HG02763 (cell line): ENCODE measurements around the gene TRPM7.
"Not testable (repeated sequence)": the region's sequence is repeated elsewhere in the genome, so short reads cannot be mapped to it uniquely, and the experiment has no call there.

Source experiments
- ATAC-seq: cut with Tn5 transposase; IDR thresholded peaks from one replicate; pipeline ENCODE4 v1.9.1; 2021; ENCODE audit warnings: mild to moderate bottlenecking, moderate library complexity; ENCODE audit not compliant: unreplicated experiment

TRPM7 gene, protein sequence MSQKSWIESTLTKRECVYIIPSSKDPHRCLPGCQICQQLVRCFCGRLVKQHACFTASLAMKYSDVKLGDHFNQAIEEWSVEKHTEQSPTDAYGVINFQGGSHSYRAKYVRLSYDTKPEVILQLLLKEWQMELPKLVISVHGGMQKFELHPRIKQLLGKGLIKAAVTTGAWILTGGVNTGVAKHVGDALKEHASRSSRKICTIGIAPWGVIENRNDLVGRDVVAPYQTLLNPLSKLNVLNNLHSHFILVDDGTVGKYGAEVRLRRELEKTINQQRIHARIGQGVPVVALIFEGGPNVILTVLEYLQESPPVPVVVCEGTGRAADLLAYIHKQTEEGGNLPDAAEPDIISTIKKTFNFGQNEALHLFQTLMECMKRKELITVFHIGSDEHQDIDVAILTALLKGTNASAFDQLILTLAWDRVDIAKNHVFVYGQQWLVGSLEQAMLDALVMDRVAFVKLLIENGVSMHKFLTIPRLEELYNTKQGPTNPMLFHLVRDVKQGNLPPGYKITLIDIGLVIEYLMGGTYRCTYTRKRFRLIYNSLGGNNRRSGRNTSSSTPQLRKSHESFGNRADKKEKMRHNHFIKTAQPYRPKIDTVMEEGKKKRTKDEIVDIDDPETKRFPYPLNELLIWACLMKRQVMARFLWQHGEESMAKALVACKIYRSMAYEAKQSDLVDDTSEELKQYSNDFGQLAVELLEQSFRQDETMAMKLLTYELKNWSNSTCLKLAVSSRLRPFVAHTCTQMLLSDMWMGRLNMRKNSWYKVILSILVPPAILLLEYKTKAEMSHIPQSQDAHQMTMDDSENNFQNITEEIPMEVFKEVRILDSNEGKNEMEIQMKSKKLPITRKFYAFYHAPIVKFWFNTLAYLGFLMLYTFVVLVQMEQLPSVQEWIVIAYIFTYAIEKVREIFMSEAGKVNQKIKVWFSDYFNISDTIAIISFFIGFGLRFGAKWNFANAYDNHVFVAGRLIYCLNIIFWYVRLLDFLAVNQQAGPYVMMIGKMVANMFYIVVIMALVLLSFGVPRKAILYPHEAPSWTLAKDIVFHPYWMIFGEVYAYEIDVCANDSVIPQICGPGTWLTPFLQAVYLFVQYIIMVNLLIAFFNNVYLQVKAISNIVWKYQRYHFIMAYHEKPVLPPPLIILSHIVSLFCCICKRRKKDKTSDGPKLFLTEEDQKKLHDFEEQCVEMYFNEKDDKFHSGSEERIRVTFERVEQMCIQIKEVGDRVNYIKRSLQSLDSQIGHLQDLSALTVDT (N-terminal part only)

DNA sequence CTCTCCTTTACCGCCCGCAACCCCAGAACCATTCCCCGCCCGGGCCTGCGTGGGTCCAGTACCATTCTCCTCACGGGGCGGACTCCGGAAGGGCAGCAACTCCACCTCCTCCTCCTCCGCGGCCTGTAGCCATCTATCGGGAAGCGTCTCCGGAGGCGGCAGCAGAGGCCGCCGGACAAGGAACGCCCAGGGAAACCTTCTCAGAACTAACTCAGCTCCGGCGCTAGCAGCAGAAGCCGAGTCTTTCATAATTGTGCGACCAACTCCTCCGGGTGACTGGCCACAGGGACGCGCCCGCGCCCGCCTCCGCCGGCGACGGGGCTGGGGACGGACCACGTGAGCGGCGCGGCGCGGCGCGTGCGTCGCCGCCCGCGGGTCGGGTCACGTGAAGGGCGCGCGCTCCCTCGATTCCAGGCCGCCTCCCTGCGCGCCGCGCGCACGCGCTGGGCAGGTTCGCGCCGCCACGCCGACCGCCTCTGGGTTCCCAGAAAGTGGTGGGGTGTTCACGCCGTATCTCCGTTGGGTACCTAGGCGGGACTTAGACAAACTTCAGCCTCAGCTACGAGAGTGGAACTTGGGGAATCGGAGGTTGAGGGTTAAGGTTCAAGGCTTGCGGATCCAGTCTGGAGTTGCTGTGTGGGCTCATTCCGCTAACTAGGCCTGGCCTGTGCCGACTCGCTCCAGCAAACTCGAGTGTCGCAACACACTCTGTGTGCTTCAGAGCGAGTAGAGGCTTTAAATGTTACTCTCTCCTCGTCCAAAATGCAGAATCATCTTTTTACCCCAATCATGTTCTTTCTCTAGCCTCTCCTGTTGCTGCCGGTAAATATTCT, at the start of gene TRPM7:
TRPM7 (minus strand) TSS at position 329 of the 833 bp plus-strand sequence; CDS start at position 65, 264 bp downstream.
- peak; percentile 87 for ATAC-seq

DNA sequence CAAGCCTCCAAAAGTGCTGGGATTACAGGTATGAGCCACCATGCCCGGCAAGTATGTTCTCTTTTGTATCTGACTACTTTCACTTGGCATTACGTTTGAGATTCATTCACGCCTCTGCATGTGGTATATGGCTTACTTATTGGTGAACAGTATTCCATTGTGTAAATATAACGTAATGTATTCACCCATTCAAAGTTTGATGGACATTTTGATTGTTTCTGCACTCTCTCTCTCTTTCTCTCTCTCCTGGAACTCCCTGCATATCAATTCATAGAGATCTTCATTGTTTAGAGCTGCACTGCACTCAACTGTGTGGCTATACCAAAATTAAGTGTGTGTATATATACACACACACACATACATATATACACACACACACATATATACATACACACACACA, 48.6 kb upstream of the TRPM7 start:
- no peak for ATAC-seq

DNA sequence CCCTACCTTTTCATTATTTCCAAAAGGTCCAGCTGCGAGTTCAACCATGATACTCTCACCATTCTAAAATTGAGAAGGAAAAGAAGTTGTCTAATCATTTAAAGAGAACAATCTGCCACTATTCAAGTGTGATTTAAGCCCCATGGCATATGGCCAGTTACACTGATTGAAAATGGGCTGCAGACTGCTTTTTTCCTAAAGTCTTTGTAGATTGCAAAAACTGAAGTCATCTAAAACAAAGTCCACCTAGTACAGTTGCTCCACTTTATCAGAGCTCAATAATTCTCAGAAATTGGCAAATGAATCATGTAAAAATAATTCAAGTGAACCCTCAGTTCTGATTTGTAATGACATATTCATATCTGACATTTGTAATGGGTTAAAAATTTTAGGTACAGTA, 39.7 kb upstream of the TRPM7 start:
- ATAC-seq: no peak

DNA sequence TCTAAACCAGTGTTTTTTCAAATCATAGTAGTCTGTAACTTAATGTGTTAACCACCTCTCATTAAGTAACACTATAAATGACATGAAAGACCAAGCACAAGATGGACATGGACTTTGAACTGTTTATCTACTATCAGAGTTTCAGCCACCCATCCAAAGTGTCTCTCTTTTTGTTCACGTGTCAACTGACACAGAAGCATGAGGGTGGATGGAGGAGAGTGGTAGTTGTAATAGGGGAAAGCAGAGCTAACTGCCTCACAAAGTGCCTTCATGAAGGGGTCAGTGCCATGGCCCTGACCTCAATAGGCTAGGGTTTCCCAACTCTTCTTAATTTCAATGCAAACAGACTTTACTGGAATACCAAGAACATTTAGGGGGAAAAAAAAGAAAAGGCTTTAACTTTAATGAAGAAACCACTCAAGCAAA, 32.1 kb upstream of the TRPM7 start:
- ATAC-seq: no peak

DNA sequence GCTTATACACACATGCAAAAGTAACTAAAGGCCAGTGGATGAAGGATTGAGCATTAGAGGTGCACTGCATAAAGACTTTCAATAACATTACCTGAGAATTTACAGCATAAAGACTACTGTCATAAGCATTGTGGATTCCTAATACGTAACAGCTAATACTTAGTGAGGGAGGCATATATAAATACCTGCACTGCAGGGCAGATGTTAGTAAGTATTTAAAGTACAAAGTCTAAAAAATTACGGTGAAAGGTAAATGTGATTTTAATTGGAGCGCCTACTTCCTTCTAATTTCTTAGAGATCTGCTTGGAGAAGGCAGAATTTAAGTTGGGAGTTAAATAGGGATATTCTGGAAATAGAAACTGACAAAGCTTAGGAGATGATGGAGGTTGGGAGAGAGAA, 25.4 kb upstream of the TRPM7 start:
- no peak for ATAC-seq

DNA sequence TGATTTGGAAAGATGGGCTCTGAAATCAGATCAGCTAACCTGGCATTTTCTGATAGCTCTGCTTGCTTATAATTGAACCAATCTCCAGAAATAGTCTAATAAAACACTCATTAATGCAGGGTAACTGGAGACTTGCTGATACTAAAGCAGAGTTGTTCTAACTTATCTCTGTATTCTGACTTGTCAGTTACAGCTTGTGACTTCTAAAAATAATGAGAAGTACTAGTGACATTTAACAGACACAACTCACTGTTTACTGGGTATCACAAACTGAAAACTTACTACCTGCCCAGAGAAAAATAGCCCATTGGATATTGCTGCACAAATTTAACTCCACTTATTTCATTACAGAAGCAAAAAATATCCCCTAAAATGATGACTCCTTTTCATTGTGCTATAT, 24.0 kb upstream of the TRPM7 start:
- ATAC-seq: no peak

DNA sequence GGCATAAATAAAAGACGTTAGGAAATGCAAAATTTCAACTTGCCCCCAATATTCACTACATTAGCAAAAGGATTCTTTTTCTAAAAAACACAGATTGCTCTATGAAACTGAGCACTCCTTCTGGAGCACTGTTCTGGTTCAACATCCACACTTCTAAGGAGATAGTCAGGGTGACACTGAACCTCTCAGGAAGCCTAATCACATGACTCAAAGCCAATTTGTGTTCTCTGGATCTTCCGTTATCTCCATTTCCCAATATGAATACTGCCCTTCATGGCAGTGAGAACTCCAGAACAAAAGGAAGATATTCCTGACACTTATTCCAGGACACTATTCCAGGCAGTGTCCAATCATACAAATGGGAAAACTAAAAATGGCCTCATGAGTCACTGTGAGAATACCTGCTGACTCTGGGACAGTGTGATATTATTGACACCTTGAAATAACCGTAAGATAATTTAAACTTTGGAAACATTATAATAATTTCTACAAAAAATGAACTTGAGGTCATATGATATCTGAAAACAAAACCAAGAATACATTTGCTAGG, 21.4 kb upstream of the TRPM7 start:
- no peak for ATAC-seq

DNA sequence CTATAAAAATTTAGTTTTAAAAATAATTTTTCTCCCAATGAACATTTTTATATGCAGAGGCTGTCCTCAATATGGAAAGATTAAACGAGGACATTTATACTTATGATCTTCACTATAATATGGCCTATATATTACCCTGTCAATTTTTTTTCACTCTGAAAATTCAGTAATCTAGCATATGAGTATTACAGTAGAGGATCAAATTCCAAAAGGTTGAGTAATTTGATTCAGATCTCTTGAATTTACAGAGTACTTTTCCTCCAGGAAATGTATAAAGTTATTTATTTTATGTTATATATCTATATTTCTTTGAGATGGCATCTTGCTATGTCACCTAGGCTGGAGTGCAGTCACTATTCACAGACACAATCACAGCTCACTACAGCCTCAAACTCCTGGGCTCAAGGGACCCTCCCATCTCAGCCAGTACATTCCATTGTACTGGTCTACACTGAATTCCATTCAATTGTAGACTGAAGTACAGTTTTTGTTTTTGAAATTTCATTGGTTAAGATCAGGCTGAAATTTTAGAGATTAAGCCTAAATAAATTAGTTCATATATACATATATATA, 16.3 kb upstream of the TRPM7 start:
- no peak for ATAC-seq

DNA sequence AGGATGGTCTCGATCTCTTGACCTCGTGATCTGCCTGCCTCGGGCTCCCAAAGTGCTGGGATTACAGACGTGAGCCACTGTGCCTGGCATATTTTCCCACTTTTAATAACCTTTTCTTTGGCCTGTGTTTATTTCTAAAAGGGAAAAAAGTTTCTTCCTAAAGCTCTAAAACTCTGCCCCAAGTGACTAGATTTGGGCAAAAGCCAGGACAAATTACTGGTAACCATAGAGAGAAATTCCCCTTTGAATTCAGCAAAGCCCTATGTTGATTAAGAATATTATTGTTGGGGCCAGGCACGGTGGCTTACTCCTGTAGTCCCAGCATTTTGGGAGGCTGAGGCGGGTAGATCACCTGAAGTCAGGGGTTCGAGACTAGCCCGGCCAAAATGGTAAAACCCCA, 11.5 kb upstream of the TRPM7 start:
- no peak for ATAC-seq

DNA sequence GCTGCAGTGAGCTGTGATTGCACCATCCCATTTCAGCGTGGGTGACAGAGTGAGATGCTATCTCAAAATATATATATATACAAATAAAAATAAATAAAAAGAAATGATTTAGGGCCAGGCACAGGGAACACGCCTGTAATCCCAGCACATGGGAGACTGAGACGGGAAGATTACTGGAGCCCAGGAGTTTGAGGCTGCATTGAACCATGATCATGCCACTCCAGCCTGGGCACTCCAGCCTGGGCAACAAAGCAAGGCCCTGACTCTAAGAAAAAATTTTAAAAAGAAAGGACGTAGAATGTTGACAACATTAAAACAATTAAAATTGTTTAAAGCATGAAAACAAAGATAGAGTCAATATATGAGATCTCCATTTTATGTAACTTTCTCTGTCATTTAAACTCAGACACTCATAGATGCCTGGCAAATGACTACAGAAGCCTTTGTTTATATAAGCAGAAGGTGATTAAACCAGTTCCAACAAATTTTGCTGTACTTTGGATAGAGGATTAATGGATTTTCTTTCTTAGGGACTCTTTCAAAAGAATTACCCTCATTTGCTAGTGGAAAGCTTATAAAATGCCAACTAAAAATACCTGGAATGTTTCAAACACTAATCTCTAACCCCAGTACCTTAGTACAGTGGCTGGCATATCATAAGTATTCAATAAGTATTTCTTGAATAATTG, 10.7 kb upstream of the TRPM7 start:
- no peak for ATAC-seq

DNA sequence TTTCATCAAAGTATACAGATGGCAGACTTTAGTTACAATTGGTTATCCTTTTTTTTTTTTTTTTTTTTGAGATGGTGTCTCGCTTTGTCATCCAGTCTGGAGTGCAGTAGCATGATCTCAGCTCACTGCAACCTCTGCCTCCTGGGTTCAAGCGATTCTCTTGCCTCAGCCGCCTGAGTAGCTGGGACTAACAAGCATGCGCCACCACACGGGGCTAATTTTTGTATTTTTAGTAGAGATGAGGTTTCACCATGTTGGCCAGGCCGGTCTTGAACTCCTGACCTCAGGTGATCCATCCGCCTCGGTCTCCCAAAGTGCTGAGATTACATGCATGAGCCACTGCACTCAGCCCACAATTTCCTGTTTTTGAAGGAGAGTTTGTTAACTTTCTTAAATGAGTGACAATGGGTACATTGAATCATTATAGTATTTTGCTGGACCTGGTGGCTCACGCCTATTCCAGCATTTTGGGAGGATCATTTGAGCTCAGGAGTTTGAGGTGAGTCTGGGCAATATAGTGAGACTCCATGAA, 8.1 kb upstream of the TRPM7 start:
- ATAC-seq: not testable (repeated sequence)

DNA sequence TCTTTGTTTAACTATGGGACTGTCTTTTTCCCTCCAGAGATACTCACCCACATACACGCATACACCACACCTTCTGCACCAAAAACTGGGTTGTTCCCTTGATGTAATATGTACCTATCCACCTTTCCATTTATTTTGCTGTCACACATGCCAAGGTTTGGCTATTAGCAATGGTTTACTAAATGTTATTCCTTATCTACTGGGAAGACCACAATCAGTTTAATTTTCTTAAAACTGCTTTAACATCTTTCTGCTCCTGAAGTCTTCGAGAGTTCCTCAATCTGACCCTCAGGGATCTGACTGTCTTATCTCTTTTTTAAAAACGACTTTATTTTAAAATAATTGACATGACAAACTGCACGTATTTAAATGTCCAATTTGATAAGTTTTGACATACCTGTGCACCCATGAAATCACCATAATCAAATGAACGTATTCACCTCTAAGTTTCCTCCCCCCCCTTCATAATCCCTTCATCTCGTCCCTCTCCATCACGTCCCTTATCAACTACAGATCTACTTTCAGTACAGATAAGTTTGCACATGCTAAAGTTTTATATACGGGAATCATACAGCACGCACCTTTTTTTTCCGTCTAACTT, 805 bp upstream of the TRPM7 start:
- ATAC-seq: no peak

DNA sequence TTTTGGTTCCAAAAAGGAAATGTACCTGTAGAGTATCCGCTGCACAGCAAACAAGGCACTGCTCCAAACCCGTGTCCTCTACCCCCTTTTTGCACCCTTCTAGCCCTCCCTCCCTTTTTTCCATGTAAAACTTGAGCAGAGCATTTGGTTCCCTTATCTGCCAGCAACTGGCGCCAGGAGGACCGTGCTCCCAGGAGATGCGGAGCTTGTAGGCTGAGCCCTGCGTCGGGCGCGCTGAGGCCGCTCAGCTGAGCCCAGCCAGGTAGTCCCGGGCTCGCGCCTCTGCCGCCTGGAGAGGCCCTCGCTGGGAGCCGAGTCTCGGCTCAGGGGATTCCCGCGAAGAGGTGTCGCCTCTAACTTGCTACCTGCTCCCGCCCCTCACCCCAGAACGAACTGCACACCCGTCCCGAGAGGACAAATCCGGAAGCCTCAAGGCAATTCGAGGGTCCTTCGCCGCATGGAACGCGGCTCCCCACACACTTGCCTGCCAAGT, 575 bp downstream of the TRPM7 start:
- peak; percentile 49 for ATAC-seq

DNA sequence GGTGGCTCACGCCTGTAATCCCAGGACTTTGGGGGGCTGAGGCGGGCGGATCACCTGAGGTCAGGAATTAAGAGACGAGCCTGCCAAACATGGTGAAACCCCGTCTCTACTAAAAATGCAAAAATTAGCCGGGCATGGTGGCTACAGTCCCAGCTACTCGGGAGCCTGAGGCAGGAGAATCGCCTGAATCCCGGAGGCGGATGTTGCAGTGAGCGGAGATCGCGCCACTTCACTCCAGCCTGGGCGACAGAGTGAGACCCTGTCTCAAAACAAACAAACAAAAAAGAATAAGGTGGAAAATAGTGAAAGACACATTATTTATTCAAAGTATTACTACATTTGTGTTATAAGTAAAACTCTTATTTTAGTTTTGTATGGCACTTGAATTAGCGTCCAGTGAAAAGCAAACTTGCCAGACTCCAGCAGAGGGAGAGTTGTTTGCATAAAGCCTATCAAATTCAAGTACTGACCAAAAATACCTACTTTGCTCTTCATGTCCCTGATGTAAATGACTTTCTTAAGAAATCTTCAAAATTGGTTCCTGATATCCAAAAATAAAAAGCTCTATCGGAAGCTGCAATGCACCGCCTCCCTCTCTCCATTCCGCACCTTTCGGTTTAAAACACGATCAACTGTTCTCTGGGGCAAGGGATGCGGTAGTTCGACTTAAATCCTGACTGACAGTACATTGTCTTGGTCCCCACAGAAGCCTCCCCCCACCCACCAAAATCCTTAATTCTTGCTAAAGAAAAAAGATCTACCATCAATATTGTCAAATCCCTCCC, 1.2 kb downstream of the TRPM7 start:
- no peak for ATAC-seq

DNA sequence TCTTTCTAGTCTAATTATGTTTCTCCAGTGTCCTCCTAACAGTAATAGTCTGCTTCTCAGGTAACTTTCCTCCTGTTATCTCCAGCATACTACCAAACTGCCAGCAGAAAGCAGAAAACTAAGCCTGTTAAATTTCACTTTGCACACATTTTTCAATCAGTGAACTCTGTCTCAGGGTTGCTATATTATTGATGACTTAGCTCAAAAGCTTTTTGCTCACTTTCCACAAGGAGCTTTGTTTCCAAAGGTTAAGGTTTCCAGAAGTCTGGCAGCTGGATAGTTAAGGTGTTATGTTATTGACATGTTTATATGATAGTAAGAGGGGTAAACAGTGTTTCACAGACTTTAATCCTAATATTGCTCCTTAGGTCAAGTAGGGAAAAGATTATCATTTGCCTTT, 5.1 kb downstream of the TRPM7 start:
- ATAC-seq: no peak

DNA sequence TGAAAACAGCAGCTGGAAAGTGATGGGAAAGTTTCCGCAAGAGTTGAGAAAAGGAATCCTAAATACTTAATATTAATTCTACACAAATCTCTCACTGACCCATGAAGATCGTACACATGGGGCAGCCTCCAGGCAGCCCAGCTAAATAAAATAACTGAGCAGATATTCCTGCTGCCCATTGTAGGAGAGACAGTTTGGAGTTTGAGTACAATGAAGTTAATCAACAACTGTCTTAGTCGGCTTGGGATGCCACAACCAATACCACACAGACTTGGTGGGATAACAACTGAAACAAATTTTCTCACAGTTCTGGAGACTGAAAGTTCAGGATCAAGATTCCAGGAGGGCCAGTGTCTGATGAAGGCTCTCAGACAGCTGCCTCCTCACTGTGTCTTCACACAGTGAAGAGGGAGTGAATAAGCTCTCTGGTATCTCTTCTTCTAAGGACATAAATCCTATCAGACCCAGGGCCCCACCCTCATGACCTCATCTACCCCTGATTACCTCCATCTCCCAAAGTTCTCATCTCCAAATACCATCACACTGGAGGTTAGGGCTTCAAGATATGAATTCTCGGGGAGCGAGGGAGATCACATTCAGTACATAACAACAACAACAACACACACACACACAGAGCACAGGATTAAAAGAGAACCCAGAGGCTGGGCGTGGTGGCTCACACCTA, 9.7 kb downstream of the TRPM7 start:
- ATAC-seq: no peak
